Activated CD4-positive, alpha-beta T cell treated with anti-CD3 and anti-CD28 coated beads, Interleukin-2, amount 50 U/mL, for 4 hours (primary cell): ENCODE measurements around the gene ANKS1B.
"Not testable (repeated sequence)": the region's sequence is repeated elsewhere in the genome, so short reads cannot be mapped to it uniquely, and the experiment has no call there.

Experiments used
- DNase-seq, 2 experiments: peaks; one replicate each; pipeline ENCODE4 v3.0.0-alpha.2; 2020

Gene ANKS1B

DNA sequence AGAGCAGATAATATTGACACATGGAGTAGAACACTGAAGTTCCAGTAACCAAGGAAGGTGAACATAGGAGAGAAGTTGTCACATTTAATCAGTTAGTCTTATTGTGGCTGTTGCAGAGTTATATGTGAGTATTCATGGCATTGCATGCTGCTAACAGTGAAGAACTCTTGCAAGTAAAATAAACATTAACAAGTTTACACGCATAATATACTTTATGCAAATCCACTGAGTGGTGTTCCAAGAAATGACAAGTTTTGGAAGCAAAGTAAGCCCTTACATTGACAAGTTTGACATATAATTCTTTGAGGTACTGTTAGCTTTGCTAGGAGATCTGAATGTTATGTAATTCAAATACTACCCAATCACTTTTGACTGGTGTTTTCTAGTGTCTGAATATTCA lies 125.6 kb downstream of the ANKS1B start:
- DNase-seq, result no peak

GRCh38 chr12:99852666-99853065 lies 132.1 kb downstream of the ANKS1B start:
- no peak for DNase-seq

DNA sequence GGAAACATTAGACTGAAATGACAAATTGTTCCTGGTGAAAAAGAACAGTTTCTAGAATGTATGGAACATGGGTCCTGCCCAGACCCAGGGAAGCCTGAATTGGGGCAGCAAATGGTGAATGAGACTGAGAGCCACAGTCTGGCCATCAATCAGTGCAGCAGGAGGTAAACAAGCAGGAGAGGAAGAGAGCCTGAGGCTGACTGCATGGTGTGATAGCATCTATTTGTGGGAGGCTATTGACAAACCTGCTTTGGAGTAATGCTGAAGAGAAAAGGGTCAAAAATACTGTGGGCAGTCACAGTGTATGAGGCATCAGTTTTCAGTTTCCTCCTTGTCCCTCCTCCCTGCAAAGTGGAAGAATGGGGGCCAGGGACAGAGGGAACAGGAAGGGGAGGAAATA lies 136.8 kb downstream of the ANKS1B start:
- DNase-seq, result no peak

- no peak for DNase-seq
Observed at GRCh38 chr12:99834710-99835109, 150.0 kb downstream of the ANKS1B start.

GRCh38 chr12:99833397-99833796 lies 151.3 kb downstream of the ANKS1B start:
- DNase-seq, result no peak

- no peak for DNase-seq
Observed at GRCh38 chr12:99824900-99825542, 159.7 kb downstream of the ANKS1B start.

DNA sequence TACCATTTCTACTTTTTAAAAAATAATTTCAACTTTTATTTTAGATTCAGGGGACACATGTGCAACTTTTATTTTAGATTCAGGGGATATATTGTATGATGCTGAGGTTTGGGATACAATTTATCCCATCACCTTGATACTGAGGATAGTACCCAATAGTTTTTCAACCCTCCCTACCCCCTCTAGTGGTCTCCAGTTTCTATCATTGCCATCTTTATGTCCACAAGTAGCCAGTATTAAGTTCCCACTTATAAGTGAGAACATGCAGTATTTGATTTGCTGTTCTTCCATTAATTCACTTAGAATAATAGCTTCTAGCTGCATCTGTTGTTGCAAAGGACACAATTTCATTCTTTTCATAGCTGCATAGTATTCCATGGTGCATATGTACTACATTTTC lies 162.5 kb downstream of the ANKS1B start:
- DNase-seq, result no peak

GRCh38 chr12:99810718-99811593 lies 173.8 kb downstream of the ANKS1B start:
- DNase-seq, result no peak

GRCh38 chr12:99809909-99810308 lies 174.8 kb downstream of the ANKS1B start:
- no peak for DNase-seq

GRCh38 chr12:99806304-99806703 lies 178.4 kb downstream of the ANKS1B start:
- DNase-seq, result no peak

DNA sequence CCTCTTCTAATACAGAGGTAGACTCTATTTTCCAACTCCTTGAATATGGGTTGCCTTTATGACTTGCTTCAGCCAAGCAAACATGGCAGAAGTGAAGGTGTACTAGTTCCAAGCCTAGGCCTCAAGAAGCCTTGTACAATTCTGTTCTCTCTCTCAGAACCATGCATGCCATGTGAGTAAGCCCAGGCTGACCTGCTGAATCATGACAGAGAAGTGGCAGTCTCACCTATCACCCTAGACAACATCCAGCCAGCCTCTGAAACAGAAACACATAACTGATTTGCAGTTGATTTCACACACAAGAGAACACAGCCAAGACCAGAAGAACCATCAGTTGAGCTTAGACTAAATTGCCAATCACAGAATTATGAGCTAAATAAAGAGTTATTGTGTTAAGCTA lies 180.0 kb downstream of the ANKS1B start:
- DNase-seq, result no peak

GRCh38 chr12:99800605-99801004 lies 184.1 kb downstream of the ANKS1B start:
- no peak for DNase-seq

DNA sequence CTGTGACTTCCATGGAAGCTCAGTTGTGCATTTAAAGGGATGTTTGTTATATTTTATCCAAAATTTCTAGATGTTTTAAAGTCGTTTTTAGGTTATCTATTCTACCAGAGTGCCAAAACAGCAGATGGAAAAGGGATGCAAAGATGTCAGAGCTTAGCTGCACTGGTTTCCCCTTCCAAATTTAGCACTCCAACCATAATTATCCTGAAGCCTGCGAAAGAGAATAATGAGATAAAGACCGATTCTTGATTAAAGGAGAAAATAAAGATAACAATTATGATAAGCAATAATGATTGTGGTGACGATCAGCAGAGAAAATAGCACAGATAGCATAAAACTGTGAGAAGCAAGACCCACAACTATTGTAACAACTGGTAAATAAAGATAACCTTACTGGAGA lies 186.8 kb downstream of the ANKS1B start:
- not testable (repeated sequence) for DNase-seq

GRCh38 chr12:99783421-99783820 lies 201.3 kb downstream of the ANKS1B start:
- no peak for DNase-seq

DNA sequence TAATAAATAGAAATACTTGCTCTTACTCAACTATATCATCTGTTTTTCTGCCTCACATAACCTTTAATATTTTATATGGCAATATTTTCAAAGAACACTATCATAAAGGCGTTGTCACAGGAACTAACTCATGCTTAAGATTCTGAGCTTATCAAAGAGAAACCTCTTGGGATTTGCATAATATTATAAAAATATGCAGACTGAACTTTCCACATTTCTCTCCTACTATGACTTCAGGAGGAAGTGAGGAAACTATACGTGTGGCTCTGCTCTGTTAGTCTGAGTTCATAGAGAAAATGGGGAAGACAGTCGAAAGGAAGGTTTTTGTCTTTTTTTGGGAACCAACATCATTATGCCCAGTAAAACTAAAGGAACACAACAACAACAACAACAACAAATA lies 212.5 kb downstream of the ANKS1B start:
- no peak for DNase-seq

DNA sequence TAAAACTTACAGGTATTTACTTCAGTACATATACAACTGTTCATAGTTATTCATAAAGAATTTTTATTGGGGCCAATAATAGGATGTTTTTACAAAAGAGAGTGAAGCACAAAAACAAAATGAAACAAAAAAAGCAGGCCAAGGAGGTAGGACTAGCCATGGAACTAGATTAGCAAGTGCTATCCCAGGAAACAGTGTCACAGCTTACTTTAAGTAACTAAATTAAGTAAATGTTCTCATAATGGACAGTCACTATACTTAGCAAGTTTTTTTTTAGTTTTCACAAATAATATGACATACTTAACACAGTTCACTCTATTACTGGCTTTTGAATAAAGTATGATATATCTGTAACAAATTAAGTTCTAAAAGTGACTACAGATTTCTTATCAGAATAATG lies 213.1 kb downstream of the ANKS1B start:
- DNase-seq, result no peak

- DNase-seq, result no peak
Observed at GRCh38 chr12:99769396-99769980, 215.2 kb downstream of the ANKS1B start.

DNA sequence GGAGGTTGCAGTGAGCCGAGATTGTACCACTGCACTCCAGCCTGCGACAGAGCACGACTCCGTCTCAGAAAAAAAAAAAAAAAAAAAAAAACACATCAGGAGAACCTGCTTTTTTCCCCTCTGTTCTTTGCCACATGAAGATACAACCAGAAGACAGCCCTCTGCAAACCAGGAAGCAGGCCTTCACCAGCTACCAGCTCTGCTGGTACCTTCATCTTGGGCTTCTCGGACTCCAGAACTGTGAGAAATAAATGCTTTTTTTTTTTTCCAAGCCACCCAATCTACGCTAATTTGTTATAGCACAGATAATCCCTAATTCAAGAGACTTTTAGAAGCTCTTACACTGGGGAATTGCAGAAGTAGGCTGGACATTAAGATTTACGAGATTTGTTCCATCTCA lies 216.0 kb downstream of the ANKS1B start:
- no peak for DNase-seq

DNA sequence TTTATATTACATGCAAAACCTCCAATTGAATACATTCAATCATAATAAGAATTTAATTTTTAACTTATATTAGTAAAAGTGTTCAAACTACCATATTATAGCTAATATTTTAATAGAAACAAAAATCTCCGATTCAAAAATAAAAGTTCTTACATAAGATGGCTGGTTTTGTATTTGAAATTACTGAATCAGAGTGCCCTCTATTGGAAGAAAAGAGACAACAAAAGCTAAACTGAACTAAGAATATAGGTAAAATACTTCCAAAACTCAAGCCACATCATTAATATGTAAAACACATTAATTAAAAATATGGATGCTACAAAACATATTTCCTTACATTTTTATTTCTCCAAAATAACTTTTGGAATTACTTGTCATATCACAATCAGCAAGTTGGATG lies 216.9 kb downstream of the ANKS1B start:
- DNase-seq, result no peak

GRCh38 chr12:99766408-99766807 lies 218.3 kb downstream of the ANKS1B start:
- no peak for DNase-seq

DNA sequence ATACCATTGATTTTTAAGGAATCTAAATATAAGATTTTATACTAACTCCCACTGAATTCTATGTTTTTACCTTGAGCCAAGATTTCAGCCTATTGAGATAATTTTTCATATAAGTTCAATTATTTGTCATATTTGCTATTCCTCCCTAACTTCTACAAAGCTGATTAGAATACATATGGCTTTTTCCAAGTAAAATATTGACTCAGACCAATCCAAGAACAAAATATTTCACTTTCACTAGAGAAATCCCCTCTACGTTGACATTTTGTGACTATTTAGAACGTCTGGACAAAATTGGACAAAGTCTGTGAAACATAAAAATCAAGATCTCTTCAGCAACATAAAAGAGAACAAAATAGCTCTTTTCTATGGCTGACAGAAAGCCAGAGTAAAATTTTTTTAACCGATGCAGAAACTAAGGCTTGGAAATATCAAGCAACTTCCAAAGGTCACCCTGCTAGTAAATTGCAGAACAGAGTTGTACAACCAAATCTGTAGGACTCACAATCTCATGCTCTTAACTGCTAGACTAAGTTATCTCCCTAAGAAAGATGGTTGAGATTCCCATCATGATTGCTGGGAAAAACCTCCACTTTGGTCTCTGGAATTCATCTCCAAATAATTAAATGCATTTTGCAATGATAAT lies 219.1 kb downstream of the ANKS1B start:
- no peak for DNase-seq

GRCh38 chr12:99759444-99759843 lies 225.3 kb downstream of the ANKS1B start:
- no peak for DNase-seq

DNA sequence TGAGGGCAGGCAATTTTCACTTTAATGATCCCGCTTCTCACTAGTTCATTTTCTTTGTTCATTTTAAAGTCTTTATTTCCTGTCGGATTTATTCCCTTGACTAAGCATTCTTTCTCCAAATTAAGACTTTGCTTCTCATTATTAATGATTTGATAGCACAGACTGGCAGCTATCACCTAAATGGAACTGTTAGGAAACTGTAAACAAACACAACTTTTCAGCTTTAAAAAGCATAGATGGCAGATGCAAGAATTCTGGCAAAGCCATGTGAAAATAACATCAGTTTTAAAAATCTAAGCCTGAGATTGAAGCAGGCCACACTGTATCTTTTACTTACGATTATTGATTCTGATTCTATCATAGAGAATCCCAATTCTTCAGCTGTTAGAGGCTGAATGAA lies 225.7 kb downstream of the ANKS1B start:
- no peak for DNase-seq

DNA sequence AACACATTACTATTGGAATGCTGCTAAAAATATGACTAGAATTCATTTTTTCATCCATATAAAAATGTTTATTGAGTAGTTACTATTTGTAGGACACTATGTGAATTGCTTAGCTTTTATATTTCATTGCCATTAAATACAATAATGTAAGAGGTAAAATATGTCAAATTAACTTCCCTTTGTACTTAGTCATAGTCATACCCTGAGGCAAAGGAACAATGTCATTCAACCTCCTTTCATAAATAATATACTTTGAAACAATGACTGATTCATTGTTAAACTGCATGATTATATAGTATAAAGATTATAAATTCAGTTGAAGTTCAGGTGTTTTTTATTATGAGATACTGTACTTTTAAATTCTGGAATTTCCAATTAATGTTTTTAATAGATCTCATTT lies 232.0 kb downstream of the ANKS1B start:
- DNase-seq, result no peak
